Measurements from ENCODE around the gene RAB27B.
"Not testable (repeated sequence)": the region's sequence is repeated elsewhere in the genome, so short reads cannot be mapped to it uniquely, and the experiment has no call there.

Gene RAB27B

DNA sequence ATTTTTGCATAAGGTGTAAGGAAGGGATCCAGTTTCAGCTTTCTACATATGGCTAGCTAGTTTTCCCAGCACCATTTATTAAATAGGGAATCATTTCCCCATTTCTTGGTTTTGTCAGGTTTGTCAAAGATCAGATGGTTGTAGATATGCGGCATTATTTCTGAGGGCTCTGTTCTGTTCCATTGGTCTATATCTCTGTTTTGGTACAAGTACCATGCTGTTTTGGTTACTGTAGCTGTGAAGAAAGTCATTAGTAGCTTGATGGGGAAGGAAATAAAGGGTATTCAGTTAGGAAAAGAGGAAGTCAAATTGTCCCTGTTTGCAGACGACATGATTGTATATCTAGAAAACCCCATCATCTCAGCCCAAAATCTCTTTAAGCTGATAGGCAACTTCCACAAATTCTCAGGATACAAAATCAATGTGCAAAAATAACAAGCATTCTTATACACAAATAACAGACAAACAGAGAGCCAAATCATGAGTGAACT, 7.4 kb upstream of the RAB27B start:
- DNase-seq, result not testable (repeated sequence)

DNA sequence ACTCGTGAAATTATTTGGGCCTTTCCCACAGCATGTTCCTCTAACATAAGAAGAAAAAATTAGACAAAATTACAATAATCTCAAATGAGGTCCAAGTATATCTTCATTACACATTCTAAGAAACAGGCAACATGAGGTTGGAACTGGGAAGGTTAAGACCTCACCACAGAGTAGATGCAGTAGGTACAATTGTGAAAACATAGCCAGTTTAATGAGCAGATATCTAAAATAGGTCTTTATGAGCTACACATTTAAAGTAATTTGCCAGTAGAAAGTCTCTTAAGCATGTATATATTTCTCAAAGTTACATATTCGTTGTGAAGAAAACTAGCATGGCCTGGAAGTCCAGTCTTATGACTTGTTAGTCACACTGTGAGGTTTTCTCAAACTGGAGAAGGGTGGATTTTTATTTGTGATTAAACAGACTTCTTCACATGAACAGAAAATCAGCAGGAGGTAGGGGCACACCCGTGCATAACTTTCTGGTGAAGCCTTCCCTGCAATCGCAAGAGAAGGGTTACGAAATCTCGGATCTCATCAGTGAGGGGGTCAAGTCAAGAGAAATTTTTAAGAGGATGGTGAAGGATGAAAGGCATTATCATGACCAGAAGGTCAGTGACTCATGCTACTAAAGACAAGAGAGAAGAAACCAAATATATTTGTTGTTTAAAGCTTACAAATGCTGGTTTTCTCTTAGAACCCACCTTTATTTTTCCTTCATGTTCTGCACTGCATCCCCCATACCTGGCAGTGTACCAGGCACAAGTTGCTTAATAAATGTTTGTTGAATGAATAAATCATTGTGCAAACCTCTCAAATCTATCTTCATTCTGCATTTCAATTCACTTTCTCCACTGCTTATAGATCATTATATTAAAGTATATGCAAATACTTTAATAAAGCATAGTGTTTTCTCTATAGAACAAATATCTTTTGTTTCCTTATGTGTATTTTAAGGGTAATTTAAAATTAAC, 5.1 kb upstream of the RAB27B start:
- DNase-seq, result no peak

- DNase-seq, result no peak
Measured at GRCh38 chr18:54824761-54825160, 3.5 kb upstream of the RAB27B start.

DNA sequence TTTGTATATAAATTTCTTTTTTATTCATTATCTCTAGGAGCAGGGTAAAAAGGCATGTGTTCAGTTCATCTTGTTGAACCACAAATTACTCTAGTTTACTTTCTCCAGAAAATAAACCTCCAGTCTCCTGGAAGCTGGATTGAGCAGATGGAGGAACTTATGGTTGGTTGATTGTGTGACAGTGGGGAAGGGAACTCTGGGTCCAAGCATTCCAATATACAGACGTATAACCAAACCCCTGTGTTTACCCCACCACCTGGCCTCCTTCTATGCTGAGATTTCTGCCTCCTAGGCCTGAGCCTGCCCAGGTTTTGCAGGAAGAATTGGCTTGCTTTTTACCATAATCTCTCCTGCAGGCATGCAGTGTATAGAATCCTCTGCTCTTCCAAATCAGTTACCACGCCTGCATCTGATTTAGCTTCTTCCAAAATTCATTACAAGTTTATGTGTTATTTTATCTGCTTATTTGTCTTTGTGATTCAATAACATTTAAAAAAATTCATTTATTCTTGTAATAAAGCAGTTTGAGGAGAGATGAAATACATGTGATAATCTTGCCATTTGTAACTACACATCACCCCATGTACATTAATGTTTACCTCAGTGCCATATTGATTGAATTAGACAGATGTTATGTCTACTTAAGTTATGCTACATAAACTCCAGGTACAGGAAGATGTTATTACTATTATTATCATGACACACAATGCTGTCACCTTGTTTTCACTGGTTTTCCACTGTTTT, 2.5 kb upstream of the RAB27B start:
- no peak for DNase-seq

DNA sequence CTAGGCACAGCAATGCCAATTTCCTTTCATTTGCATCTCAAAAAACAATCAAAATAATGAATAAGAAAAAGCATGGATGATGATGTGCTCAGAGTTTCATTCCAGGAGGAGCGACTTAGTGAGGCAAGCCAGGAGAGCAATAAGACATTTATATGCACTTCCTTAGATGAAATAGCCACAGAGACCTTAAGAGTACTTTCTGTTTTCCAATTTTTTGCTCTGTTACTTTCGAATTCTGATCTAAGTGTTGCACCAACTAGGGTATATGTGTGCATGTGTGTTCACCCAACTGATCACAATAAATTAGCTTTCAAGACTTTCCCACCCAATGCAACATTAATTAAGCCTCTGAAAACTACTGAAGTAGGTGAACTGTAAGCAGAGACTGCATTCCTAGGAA, 709 bp downstream of the RAB27B start:
- DNase-seq, result no peak

GRCh38 chr18:54829856-54830255, 1.6 kb downstream of the RAB27B start:
- DNase-seq, result no peak

- no peak for DNase-seq
Measured at GRCh38 chr18:54830260-54830659, 2.0 kb downstream of the RAB27B start.

GRCh38 chr18:54830866-54831265, 2.6 kb downstream of the RAB27B start:
- DNase-seq, result no peak

- no peak for DNase-seq
Measured at GRCh38 chr18:54835944-54836343, 7.7 kb downstream of the RAB27B start.

DNA sequence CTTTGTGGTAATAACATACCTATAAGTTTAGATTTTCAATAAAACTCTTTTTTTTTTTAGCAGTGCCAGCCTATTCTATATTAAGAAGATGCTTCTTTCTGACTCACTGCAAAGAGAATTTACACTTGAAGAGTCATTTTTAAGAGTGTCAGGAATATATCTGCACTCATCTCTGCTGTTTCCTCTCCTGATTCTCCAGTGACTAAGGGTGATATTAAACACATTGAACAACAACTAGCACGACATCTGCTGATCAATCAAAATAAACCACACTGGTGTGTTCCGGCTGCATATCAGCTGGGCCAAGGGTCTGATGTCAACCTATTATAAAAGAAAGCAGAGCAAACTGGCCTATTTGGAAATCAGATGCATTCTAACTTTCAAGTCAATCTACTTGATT, 15.0 kb downstream of the RAB27B start:
- DNase-seq, result no peak

DNA sequence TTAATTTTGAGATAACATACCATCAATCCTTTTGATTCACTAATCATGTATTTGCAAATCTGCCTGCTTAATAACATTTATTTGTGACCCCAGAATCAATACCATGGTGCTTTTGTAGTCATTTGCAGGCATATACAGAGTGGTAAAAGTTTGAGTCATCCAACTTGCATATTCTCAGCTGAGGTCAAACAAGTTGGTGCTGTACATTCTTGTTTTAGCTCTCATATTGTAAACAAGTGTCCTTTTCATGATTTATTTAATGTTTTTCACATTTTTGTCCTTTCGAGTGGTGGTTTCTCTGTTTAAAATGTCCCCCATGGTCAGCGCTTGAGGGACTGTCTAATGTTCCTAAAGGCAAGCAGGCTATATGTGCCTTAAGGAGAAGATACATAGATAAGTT, 17.5 kb downstream of the RAB27B start:
- no peak for DNase-seq

DNA sequence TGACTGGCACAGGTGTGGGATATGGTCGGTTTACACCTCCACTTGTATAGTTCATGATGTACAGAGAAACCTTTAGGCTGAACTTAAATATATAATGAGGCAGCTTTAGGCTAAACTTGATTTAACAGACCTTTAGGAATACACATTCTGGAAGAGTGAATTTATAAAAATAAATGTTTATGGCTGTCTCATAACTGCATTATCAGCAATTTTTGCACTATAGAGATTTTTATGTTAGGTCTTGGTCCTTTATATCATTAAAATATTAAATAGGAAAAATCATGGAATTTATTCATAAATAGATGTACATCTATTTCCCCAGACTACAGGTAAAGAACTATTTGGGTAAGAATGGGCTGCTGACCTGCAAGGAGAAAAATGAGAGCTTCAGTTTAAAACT, 19.8 kb downstream of the RAB27B start:
- DNase-seq, result no peak

DNA sequence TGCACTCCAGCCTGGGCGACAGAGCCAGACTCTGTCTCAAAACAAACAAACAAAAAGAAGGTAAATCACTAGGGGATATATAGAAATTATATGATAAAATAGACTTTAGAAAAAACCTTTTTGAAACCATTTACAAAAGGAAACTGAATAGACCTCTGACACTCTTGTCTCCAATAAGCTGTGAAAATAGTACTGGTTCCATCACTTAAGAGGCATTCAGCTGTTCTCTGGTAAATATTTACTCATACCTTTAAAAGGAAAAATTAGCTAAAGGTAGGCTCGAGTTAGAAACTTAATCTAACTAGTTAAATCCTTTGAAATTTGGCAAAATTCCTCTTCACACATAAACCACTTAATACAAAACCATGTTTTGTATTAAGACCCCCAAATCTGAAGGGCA, 21.4 kb downstream of the RAB27B start:
- DNase-seq, result no peak

GRCh38 chr18:54850598-54850997, 22.3 kb downstream of the RAB27B start:
- no peak for DNase-seq

DNA sequence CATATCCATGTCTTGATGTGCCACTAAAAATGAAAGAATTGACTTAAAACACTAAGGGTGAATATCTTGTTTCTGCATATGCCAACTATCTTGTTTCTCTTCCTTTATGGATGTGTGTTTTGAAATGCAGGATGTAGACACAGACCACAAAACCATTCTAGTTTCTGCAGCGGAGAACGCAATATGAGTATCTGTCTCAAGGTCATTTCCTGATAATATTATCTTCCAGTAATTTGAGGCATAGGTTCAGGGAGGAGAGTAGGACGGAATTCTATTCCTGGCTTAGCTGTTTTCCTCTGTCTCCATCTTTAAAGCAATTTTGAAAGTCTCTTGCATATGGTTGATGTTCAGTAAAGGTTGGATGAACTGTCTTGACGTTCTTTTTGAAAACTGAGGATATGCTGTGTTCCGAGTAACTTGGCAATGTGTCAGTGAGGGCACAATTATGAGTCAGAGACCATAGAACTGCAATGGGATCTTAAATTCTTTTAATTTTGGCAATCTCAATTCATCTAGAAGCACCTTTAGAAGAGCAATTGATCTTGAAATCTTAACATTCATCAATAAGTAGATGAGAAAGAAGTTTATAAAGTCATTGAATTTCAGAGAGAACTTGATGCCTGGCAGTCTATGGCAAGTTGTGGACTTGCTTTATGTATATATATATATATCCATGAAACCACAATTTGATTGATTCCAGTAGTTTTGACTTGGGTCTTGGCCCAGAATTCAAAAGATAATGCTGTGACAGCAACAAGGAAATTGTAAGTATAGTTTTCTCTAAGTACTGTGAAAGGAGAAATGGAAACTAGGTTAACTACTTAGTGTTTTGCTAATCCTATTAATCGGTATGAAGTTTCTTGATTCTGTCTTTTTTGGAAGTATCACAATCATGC, 24.8 kb downstream of the RAB27B start:
- DNase-seq, result no peak

DNA sequence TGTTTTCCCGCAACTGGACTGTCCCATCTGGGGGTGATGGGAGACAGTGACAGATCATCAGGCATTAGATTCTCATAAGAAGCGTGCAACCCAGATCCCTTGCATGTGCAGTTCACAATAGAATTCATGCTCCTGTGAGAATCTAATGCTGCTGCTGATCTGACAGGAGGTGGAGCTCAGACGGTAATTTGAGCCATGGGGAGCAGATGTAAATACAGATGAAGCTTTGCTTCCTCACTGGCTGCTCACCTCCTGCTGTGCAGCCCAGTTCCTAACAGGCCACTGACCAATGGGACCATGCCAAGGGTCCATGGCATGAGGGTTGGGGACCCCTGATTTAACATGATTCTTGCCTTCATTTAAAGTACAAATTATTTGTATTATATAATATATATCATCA, 26.8 kb downstream of the RAB27B start:
- not testable (repeated sequence) for DNase-seq

DNA sequence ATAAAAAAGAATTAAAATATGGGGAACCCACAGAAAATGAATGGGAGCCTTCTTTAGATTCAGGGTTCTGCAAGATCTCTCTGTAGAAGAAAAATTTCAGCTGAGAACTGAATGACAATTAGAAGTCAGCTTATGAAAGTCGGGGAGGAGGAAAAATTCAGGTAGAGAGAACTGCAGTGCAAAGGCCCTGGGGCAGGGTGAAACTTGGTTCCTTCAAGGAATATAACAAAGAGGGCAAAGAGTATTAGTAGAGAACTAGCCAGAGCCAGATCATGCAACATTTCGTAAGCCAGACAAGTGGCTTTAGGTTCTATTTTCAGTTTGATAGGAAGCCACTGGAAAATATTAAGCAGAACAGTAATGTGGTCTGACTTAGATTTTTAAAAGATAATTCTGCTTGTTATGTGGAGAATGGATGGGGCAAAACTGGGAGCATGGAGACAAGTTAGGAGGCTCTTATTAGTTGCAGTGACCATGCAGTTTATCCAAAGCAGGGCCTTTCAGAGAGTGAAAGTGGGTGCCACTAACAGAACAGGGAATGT, 27.9 kb downstream of the RAB27B start:
- DNase-seq, result no peak

DNA sequence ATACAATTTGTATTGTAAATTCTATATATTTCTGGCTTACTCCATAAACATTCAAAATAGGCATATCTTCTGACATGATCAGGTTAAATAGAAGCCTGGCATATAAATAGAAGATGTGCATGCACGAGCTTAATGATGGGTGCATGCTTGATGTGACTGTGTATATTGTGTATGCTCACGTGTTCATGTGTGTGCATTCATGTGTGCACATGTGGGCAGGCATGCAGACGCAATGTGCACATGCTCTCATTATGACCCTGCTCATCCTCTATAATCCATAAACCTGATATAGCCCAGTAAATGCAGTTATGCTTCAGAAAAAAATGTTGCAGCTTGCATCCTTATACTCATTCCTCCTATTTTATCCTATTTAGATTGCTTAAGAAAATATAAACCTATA, 29.2 kb downstream of the RAB27B start:
- no peak for DNase-seq

DNA sequence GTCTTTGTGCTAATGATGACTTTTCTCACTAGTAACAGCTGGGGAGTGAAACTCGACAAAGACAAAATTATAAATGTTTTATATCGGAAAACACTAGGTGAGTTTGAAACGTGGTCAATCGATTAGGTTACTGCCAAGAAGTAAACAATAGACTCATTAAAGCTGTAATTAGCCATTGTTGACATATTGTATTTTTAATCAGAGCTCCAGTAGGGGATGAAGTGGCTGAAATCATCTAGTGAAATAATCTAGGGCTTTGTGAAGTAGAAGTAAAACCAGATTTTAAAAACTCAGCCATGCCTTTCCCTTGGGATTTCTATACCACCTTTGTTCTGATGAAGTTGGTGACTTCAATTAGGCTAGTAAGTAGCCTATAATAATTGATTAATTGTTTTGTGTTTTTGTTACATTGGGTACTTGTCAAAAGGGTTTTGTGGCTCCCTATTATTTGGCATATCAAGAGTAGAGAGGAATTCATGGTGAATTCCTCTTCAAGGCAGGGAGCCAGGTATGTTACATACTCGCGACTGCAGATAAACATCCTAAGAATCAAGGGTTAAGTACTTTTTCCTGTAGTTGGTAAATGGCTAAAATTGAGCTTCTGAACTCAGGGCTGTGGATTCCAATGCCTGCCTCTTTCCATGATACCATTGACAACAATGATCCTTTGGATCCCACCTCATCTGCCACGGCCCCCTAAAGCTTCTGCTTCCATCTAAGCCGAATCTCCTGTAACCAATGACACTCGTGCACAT, 31.6 kb downstream of the RAB27B start:
- DNase-seq, result no peak

GRCh38 chr18:54860941-54861340, 32.7 kb downstream of the RAB27B start:
- no peak for DNase-seq

GRCh38 chr18:54867131-54867530, 38.9 kb downstream of the RAB27B start:
- DNase-seq, result no peak

DNA sequence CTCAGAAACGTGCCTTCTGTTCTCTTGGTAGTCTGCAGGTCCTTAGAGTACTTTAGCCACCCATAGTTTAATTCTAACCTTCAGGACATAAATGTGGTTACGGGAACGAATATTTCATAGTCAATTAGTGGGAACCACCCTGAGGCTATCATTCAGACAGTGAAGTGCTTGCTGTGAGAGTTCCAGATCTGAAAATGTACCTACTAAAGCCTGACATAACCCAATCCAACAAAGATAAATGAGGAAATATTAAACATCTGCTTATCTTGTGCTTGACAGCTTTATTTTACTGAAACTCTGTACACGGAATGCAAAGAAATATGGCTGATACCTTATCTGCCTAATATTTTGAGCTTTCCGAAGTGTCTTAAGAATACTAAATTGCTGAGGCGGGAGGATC, 43.0 kb downstream of the RAB27B start:
- DNase-seq, result no peak
